ENCODE data around the gene TPCN2. TPM values are rescaled to one million over a fixed set of nuclear protein-coding genes. Genes with fewer than 3 reads are reported as not detected.
A peak's percentile ranks its signal among the peaks of the same experiment; 100 is the strongest.

Gene TPCN2
- total and polyA plus RNA-seq, 2 of the 4 experiments (the other 2 are of a cell fraction) = 3.4 to 8.0 TPM

DNA sequence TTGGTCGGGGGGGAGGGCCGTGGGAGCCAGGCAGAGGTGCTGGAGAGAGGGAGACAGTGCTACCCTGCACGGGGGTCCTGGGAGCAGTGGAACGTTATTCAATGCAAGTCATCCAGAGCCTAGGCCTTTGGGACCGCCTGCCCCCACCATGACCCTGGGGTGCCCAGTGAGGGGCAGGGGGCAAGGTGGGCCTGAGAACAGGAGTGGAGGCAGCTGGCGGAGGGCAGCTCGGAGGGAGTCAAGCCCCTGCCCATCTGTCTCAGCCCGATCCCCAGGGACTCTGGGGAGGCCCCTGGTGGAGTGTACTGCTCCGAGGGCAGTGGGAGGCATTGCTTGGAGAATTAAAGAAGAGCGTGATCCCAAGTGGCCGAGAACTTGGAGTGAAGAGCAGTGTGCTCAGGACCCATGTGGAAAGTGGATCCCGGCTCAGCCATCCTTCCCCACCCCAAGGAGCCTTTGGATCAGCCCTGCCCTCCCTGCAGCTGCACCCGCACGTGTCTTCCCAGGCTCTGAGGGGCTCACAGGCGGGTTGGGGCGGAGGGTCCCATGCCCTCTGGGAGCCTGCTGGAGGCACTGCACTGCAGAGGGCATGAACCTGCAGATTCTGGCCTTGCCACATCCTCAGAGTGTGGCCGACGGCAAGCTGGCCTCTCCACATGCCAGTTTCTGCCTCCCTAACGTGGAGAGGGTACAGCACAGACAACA, 73.0 kb downstream of the TPCN2 start:
- H2BK120ac ChIP-seq (ENCODE audit: low read depth, low read length) = peak overlapping the region; percentile 70
- peak overlapping the region; percentile 35 for H2BK20ac ChIP-seq (ENCODE audit: low read depth, low read length)
- no peak overlapping the region for H3K4me2 ChIP-seq (ENCODE audit: low read depth, low read length)
- ChIA-PET CTCF (no interaction called here), POLR2A (ENCODE audit: unreplicated experiment) (no interaction called here)
- BruUV-seq (replicated peaks) = no TSS peak
- no peak overlapping the region for H2BK5ac ChIP-seq (ENCODE audit: low read depth, low read length, poor library complexity, severe bottlenecking)
- in situ Hi-C loops (cut with MboI; ENCODE audit: low sequenced_read_pairs) = loop anchor here (25.0 kb wide), 1 partner anchor 1066 kb away; no protein-coding TSS in a partner anchor
- no peak for TF ChIP-seq POLR2A (IDR thresholded peaks at IDR 0.05; ENCODE audit: low read depth, low read length)
- TF ChIP-seq MXI1 (IDR thresholded peaks at IDR 0.05; ENCODE audit: borderline replicate concordance, low read depth, low read length) = no peak
- TF ChIP-seq RCOR1 (IDR thresholded peaks at IDR 0.05; ENCODE audit: insufficient replicate concordance, low read length) = no peak
- no peak for TF ChIP-seq SMC3 (IDR thresholded peaks at IDR 0.05; ENCODE audit: low read depth, low read length)
- no peak for TF ChIP-seq MAFK (IDR thresholded peaks at IDR 0.05; ENCODE audit: low read depth, low read length)
- TF ChIP-seq RFX5 (IDR thresholded peaks at IDR 0.05; ENCODE audit: low read depth, low read length) = no peak
- TF ChIP-seq, protein P1, sequence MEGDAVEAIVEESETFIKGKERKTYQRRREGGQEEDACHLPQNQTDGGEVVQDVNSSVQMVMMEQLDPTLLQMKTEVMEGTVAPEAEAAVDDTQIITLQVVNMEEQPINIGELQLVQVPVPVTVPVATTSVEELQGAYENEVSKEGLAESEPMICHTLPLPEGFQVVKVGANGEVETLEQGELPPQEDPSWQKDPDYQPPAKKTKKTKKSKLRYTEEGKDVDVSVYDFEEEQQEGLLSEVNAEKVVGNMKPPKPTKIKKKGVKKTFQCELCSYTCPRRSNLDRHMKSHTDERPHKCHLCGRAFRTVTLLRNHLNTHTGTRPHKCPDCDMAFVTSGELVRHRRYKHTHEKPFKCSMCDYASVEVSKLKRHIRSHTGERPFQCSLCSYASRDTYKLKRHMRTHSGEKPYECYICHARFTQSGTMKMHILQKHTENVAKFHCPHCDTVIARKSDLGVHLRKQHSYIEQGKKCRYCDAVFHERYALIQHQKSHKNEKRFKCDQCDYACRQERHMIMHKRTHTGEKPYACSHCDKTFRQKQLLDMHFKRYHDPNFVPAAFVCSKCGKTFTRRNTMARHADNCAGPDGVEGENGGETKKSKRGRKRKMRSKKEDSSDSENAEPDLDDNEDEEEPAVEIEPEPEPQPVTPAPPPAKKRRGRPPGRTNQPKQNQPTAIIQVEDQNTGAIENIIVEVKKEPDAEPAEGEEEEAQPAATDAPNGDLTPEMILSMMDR (conservative IDR thresholded peaks at IDR 0.05; ENCODE audit: low read depth, low read length) = no peak
- no peak for TF ChIP-seq NFE2L2 (IDR thresholded peaks at IDR 0.05; ENCODE audit: low read depth, low read length)
- no peak for TF ChIP-seq MAZ (IDR thresholded peaks at IDR 0.05; ENCODE audit: borderline replicate concordance, low read depth, low read length)
- no peak for TF ChIP-seq BHLHE40 (IDR thresholded peaks at IDR 0.05; ENCODE audit: low read depth, low read length)
- TF ChIP-seq FOS (IDR thresholded peaks at IDR 0.05; ENCODE audit: low read depth, low read length) = no peak
- TF ChIP-seq ELK1 (IDR thresholded peaks at IDR 0.05; ENCODE audit: borderline replicate concordance, low read depth, low read length) = no peak
- no peak for TF ChIP-seq CEBPB (IDR thresholded peaks at IDR 0.05; ENCODE audit: low read depth, low read length)
- TF ChIP-seq, protein P2, sequence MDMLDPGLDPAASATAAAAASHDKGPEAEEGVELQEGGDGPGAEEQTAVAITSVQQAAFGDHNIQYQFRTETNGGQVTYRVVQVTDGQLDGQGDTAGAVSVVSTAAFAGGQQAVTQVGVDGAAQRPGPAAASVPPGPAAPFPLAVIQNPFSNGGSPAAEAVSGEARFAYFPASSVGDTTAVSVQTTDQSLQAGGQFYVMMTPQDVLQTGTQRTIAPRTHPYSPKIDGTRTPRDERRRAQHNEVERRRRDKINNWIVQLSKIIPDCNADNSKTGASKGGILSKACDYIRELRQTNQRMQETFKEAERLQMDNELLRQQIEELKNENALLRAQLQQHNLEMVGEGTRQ (IDR thresholded peaks at IDR 0.05; ENCODE audit: low read depth, low read length) = no peak
- H3K9me3 ChIP-seq (ENCODE audit: control insufficient read depth, insufficient read depth, low read length) = peaks cover 7% of the 10 kb centered on the region
- no peak overlapping the region for H4K91ac ChIP-seq (ENCODE audit: insufficient read depth, low read depth, low read length)
- H2AK5ac ChIP-seq (ENCODE audit: low read depth, low read length) = peak overlapping the region; percentile 77; the same call in 1 of the 2 replicates
- peaks cover 17% of the 10 kb centered on the region for H3K4me1 ChIP-seq (ENCODE audit: control insufficient read depth, insufficient read depth, low read length)
- H3K4me3 ChIP-seq (ENCODE audit: insufficient read depth, low read depth, low read length) = no peak overlapping the region
- H3K27me3 ChIP-seq (ENCODE audit: control insufficient read depth, insufficient read depth, low read length) = no peaks in the 10 kb centered on the region
- no peaks in the 10 kb centered on the region for H3K36me3 ChIP-seq (ENCODE audit: control insufficient read depth, insufficient read depth, low read length)
- H3K79me1 ChIP-seq (ENCODE audit: low read depth in 1 of 2, low read length in 2 of 2) = no peaks in the 10 kb centered on the region
- no peak overlapping the region for H3K9ac ChIP-seq (ENCODE audit: low read depth, low read length)
- H2AK9ac ChIP-seq (replicated peaks; ENCODE audit: low read depth, low read length, poor library complexity) = no peak overlapping the region
- DNase-seq (no peak), ATAC-seq (ENCODE audit: low read depth) (no peak)
- H3K23ac ChIP-seq (ENCODE audit: low read depth, low read length) = no peak overlapping the region
- no peak overlapping the region for H4K5ac ChIP-seq (ENCODE audit: low read depth, low read length)
- 90% methylated on average over 9 of the region's 19 CpGs; no CpG with 5 or more reads in 1 of the 2 experiments for WGBS, 2 experiments (ENCODE audit: extremely low coverage in 2 of 2, insufficient read length in 1 of 2)
- no peak overlapping the region for H3K27ac ChIP-seq (ENCODE audit: insufficient read depth, low read length)
- no peak overlapping the region for H3K18ac ChIP-seq (ENCODE audit: low read depth, low read length)
- no peaks in the 10 kb centered on the region for H4K20me1 ChIP-seq (ENCODE audit: insufficient read depth, low read length)
- H3K14ac ChIP-seq (replicated peaks; ENCODE audit: low read depth, low read length) = no peak overlapping the region
- intact Hi-C loops (cut with micrococcal nuclease) = loop anchor here (2.0 kb wide), 1 partner anchor 375 kb away; no protein-coding TSS in a partner anchor
- H4K8ac ChIP-seq (ENCODE audit: low read depth in 2 of 2, low read length in 2 of 2) = no peak overlapping the region
- no peak overlapping the region for H2BK15ac ChIP-seq (ENCODE audit: low read depth, low read length)
- dilution Hi-C loops (cut with HindIII; ENCODE audit: low sequenced_read_pairs, unreplicated experiment) = no loop called here
- H3K9me1 ChIP-seq (ENCODE audit: insufficient read depth, low read length) = peaks cover 11% of the 10 kb centered on the region; the same call in 1 of the 2 replicates
- H2AFZ ChIP-seq (replicated peaks; ENCODE audit: low read length, poor library complexity) = peak overlapping the region; percentile 5
- no peak overlapping the region for H3K56ac ChIP-seq (ENCODE audit: extremely low read depth, insufficient read depth, low read length)
- H3K4ac ChIP-seq (ENCODE audit: low read depth, low read length) = peak overlapping the region; percentile 53; the same call in 1 of the 2 replicates

Data from IMR-90 (cell line).